Measurements from ENCODE around the gene LRRC19. TPM values are rescaled to one million over a fixed set of nuclear protein-coding genes. Genes with fewer than 3 reads are reported as not detected.

LRRC19 gene
- total RNA-seq, 1 experiment from 2014 or later, result not detected

GRCh38 chr9:26983340-26983739, 22.1 kb downstream of the LRRC19 start:
- Histone ChIP-seq H3K79me2 (ENCODE audit: insufficient read depth, low read length) (no peaks in the 10 kb centered on the region), H2BK5ac (ENCODE audit: insufficient read length, low read length) (no peak overlapping the region), H3K4me2 (ENCODE audit: insufficient read depth, insufficient read length, low read length) (no peak overlapping the region), H2BK12ac (ENCODE audit: insufficient read length, low read depth, low read length) (no peak overlapping the region), H3K27ac (ENCODE audit: insufficient read length, low read depth, low read length) (no peak overlapping the region), H3K23ac (ENCODE audit: insufficient read length, low read depth, low read length) (no peak overlapping the region), H3K14ac (ENCODE audit: insufficient read depth, low read length) (no peak overlapping the region), H3K18ac (ENCODE audit: insufficient read length, low read depth, low read length) (no peak overlapping the region), H3K23me2 (ENCODE audit: insufficient read length, low read depth, low read length, poor library complexity, severe bottlenecking) (no peaks in the 10 kb centered on the region), H3K4me1 (ENCODE audit: insufficient read depth, low read length) (no peaks in the 10 kb centered on the region), H4K5ac (ENCODE audit: insufficient read length, low read depth, low read length) (no peak overlapping the region), H3K9ac (ENCODE audit: extremely low read depth, insufficient read length, low read length) (no peak overlapping the region), H4K91ac (ENCODE audit: insufficient read length, low read depth, low read length) (no peak overlapping the region), H2AK5ac (ENCODE audit: insufficient read length, low read length) (no peak overlapping the region), H3K27me3 (ENCODE audit: insufficient read depth, low read length) (no peaks in the 10 kb centered on the region), H2BK15ac (ENCODE audit: low read depth, low read length) (no peak overlapping the region), H4K8ac (replicated peaks; ENCODE audit: insufficient read length, low read depth, low read length) (no peak overlapping the region), H2BK120ac (ENCODE audit: low read depth, low read length, poor library complexity, severe bottlenecking) (no peak overlapping the region), H3K4ac (ENCODE audit: low read depth, low read length) (no peak overlapping the region), H3K79me1 (ENCODE audit: insufficient read depth, low read depth, low read length, poor library complexity, severe bottlenecking) (no peaks in the 10 kb centered on the region), H3K56ac (ENCODE audit: insufficient read length, low read depth, low read length) (no peak overlapping the region), H4K20me1 (ENCODE audit: control insufficient read depth, insufficient read depth, insufficient read length) (no peaks in the 10 kb centered on the region), H3K9me3 (ENCODE audit: control insufficient read depth, low read depth, low read length) (no peaks in the 10 kb centered on the region), H2AFZ (ENCODE audit: low read length) (no peak overlapping the region), H2BK20ac (ENCODE audit: low read depth, low read length, poor library complexity, severe bottlenecking) (no peak overlapping the region), H3T11ph (ENCODE audit: low read length) (no peak overlapping the region)
- H3K36me3 Mint-ChIP-seq (ENCODE audit: insufficient read depth in 1 of 3, low read depth in 3 of 3), result peaks cover 5 to 20% (median 12%) of the 10 kb centered on the region in 3 experiments; a peak in 5 of 7 replicates
- no peak for DNase-seq
- H3K27me3 Mint-ChIP-seq (ENCODE audit: low read depth), result no peaks in the 10 kb centered on the region
- no peak for TF ChIP-seq CTCF (conservative IDR thresholded peaks at IDR 0.05)
- no peak overlapping the region for H3K4me3 Mint-ChIP-seq
- H3K9me3 Mint-ChIP-seq, result no peaks in the 10 kb centered on the region
- no CpG with 5 or more reads among the region's 1 CpG for WGBS (ENCODE audit: extremely low coverage, insufficient read length, low lambda C conversion rate)
- H3K4me1 Mint-ChIP-seq, result no peaks in the 10 kb centered on the region
- H3K27ac Mint-ChIP-seq, result no peak overlapping the region; a peak in 1 of 7 replicates
